PC-3 (cell line): ENCODE data around the gene FAM13A. TPM values are rescaled to one million over a fixed set of nuclear protein-coding genes. Genes with fewer than 3 reads are reported as not detected.

Experiments
- ATAC-seq: fragments of 200-7000 bp; cut with Tn5 transposase; 2 replicates; pipeline ENCODE4 v1.9.1; 2020; ENCODE audit warnings: mild to moderate bottlenecking, moderate library complexity
- BruUV-seq: library from RNA; stranded (reverse); fragments of 400-500 nt; replicated peaks from 2 replicates; lab custom pipeline; 2021; lab: Mats Ljungman, UMichigan
- CTCF ChIA-PET: fragments of 300-600 bp; sonication (Branson Sonifier 250); formaldehyde crosslinking; loops from one replicate; lab custom pipeline; 2022; ENCODE audit warnings: antibody characterized with exemption; lab: Charles Lee
- POLR2A ChIA-PET: fragments of 300-600 bp; sonication (Branson Sonifier 250); formaldehyde crosslinking; loops from one replicate; lab custom pipeline; 2022; ENCODE audit warnings: antibody characterized with exemption; ENCODE audit not compliant: unreplicated experiment; lab: Charles Lee
- DNase-seq: peaks from one replicate; pipeline ENCODE4 v3.0.0-alpha.2; 2015
- H2AFZ ChIP-seq: fragments of 300-600 bp; sonication (generic); 2 replicates; pipeline ENCODE4 v1.6.0; 2016; ENCODE audit warnings: antibody characterized with exemption, low read length
- H3F3A ChIP-seq: fragments of 300-600 bp; sonication (generic); one replicate; pipeline ENCODE4 v1.6.0; 2017; ENCODE audit warnings: antibody characterized with exemption, low read length, control low read depth, mild to moderate bottlenecking; ENCODE audit not compliant: unreplicated experiment
- H3K27ac ChIP-seq: fragments of 300-600 bp; sonication (generic); 2 replicates; pipeline ENCODE4 v1.5.1; 2016; ENCODE audit warnings: mild to moderate bottlenecking, low read length
- H3K27me3 ChIP-seq: fragments of 300-600 bp; sonication (generic); 2 replicates; pipeline ENCODE4 v1.6.1; 2016; ENCODE audit warnings: low read length, mixed read lengths
- H3K36me3 ChIP-seq: fragments of 300-600 bp; sonication (generic); 2 replicates; pipeline ENCODE4 v1.6.1; 2016; ENCODE audit warnings: low read depth, mixed run types, low read length, mixed read lengths
- H3K4me1 ChIP-seq: fragments of 300-600 bp; sonication (generic); 2 replicates; pipeline ENCODE4 v1.5.1; 2016; ENCODE audit warnings: low read length; ENCODE audit not compliant: insufficient read depth
- H3K4me2 ChIP-seq: fragments of 300-600 bp; sonication (generic); 2 replicates; pipeline ENCODE4 v1.6.0; 2016; ENCODE audit warnings: low read length
- H3K4me3 ChIP-seq: fragments of 300-600 bp; sonication (generic); 2 replicates; pipeline ENCODE4 v1.5.1; 2016; ENCODE audit warnings: mild to moderate bottlenecking, low read length, mixed read lengths
- H3K79me2 ChIP-seq: fragments of 300-600 bp; sonication (generic); 2 replicates; pipeline ENCODE4 v1.6.1; 2017; ENCODE audit warnings: low read length, mixed read lengths
- H3K9ac ChIP-seq: fragments of 300-600 bp; sonication (generic); 2 replicates; pipeline ENCODE4 v1.6.0; 2016; ENCODE audit warnings: mild to moderate bottlenecking, low read length
- H3K9me2 ChIP-seq: fragments of 300-600 bp; sonication (generic); replicated peaks from 2 replicates; pipeline ENCODE4 v1.6.1; 2016; ENCODE audit warnings: mixed run types, low read length, mixed read lengths
- H3K9me3 ChIP-seq: fragments of 300-600 bp; sonication (generic); 2 replicates; pipeline ENCODE4 v1.6.1; 2016; ENCODE audit warnings: low read length, mixed read lengths
- H4K20me1 ChIP-seq: fragments of 300-600 bp; sonication (generic); 2 replicates; pipeline ENCODE4 v1.6.1; 2016; ENCODE audit warnings: low read length, mixed read lengths
- CTCF ChIP-seq: fragments of 300-600 bp; sonication (generic); conservative IDR thresholded peaks from 2 replicates; pipeline ENCODE4 v1.5.1; 2017; ENCODE audit warnings: antibody characterized with exemption, low read depth, mild to moderate bottlenecking, low read length
- EZH2 ChIP-seq: fragments of 300-600 bp; sonication (generic); IDR thresholded peaks from one replicate; pipeline ENCODE4 v1.6.1; 2017; ENCODE audit warnings: antibody characterized with exemption, mild to moderate bottlenecking, low read length; ENCODE audit not compliant: unreplicated experiment
- EZH2phosphoT487 ChIP-seq: fragments of 300-600 bp; sonication (generic); IDR thresholded peaks from 2 replicates; pipeline ENCODE4 v1.6.1; 2018; ENCODE audit warnings: mild to moderate bottlenecking, antibody characterized with exemption, low read length, borderline replicate concordance
- intact Hi-C: fragments of 100-400 bp; cut with micrococcal nuclease; formaldehyde crosslinking; loops from 2 replicates; pipeline ENCODE4 v1.9.0; 2023
- total RNA-seq: library from RNA; depleted of rRNA; stranded (reverse); fragments of >200 nt; gene quantifications from 2 replicates; pipeline ENCODE4 v1.2.3, GENCODE V29; 2014

FAM13A gene
- total RNA-seq, 1 experiment from 2014 or later, result 8.6 TPM

DNA sequence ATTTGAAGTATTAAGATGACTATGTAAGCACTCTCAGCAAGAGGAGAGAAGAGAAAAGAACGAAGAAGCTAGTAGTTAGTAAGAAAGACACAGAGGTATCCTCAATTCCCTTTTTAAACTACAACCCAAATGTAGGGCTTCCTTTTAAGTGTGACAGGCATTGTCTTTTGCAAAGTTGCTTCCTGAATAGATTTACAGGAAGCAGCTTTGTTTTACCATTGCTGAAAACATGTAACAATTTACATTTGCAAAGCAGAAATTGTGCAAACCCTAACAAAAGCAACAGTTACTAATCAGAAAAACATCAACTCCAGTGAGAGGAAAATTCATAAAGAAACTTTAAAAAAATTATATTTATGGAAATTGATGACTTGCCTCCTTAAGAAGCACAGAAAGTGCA is 96.4 kb downstream of the FAM13A start:
- no peaks in the 10 kb centered on the region for H3K36me3 ChIP-seq
- no peaks in the 10 kb centered on the region for H3K79me2 ChIP-seq
- H3K9me2 ChIP-seq, result no peaks in the 10 kb centered on the region
- intact Hi-C loops, result loop anchor here (2.0 to 10.0 kb wide), 3 partner anchors 42 to 256 kb away; no protein-coding TSS in a partner anchor
- H3K27ac ChIP-seq, result peak overlapping the region; percentile 14
- ATAC-seq (no peak), DNase-seq (no peak)
- H2AFZ ChIP-seq, result no peak overlapping the region
- BruUV-seq, result no TSS peak
- no peak for TF ChIP-seq EZH2phosphoT487
- TF ChIP-seq CTCF, result no peak
- no peak for TF ChIP-seq EZH2
- ChIA-PET POLR2A (no interaction called here), CTCF (no interaction called here)
- peaks cover 6% of the 10 kb centered on the region for H3F3A ChIP-seq
- H3K27me3 ChIP-seq, result no peaks in the 10 kb centered on the region
- H3K4me1 ChIP-seq, result peaks cover 36% of the 10 kb centered on the region
- H3K9me3 ChIP-seq, result no peaks in the 10 kb centered on the region
- H3K4me3 ChIP-seq, result no peak overlapping the region
- 0 out of 2 replicates have a peak overlapping the region, but pooled peaks have one; percentile 8 for H3K9ac ChIP-seq
- H3K4me2 ChIP-seq, result no peak overlapping the region
- H4K20me1 ChIP-seq, result no peaks in the 10 kb centered on the region

DNA sequence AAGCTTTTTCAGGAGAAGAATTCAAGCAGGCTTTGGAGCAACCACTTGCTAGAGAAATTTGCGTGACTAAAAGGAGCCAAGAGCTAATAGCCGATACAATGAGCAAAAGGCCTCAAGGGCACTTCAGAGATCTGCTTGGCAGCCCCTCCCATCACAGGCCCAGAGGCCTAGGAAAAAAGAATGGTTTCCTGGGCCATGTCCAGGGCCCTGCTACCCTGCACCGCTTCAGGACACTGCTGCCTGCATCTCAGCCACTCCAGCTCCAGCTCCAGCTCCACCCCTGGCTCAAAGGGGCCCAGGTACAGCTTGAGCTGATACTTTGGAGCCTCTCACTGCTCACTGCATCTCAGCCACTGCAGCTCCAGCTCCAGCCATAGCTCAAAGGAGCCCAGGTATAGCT is 98.9 kb downstream of the FAM13A start:
- POLR2A ChIA-PET, result no interaction called here

More for the DNA sequence above, 98.9 kb downstream of the FAM13A start:
- no peaks in the 10 kb centered on the region for H3K36me3 ChIP-seq
- no peaks in the 10 kb centered on the region for H3K9me2 ChIP-seq
- H3K4me3 ChIP-seq, result no peak overlapping the region
- ATAC-seq (no peak), DNase-seq (no peak)
- H3K4me1 ChIP-seq, result peaks cover 15% of the 10 kb centered on the region
- no peaks in the 10 kb centered on the region for H3F3A ChIP-seq
- no peaks in the 10 kb centered on the region for H3K9me3 ChIP-seq
- no TSS peak for BruUV-seq
- intact Hi-C loops, result no loop called here
- no peak overlapping the region for H3K9ac ChIP-seq
- H3K79me2 ChIP-seq, result no peaks in the 10 kb centered on the region
- H3K4me2 ChIP-seq, result no peak overlapping the region
- no peak for TF ChIP-seq CTCF
- TF ChIP-seq EZH2phosphoT487, result no peak
- no peak for TF ChIP-seq EZH2
- H3K27ac ChIP-seq, result no peak overlapping the region
- CTCF ChIA-PET, result no interaction called here
- no peak overlapping the region for H2AFZ ChIP-seq
- H3K27me3 ChIP-seq, result no peaks in the 10 kb centered on the region
- no peaks in the 10 kb centered on the region for H4K20me1 ChIP-seq
